ENCODE data around the gene SH3GL2.

DNA sequence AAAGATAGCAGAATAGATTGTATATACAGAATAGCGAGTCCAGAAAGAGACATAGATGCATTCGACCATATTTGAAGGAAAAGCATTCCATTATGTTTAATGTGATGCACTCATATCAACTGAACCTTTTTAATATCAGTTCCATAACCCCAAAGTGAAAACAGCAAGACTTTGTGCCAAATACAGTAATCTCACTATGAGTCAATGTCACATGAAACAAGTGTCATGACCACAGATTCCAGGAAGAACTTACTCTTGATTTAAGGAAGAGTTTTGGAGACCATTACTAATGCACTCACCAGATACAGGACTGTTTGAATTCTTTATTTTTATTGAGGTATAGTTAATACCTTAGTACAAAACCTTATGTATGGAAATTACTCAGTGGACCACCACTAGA lies 220.5 kb downstream of the SH3GL2 start:
- TF ChIP-seq EZH2 (IDR thresholded peaks at IDR 0.05; ENCODE audit: borderline replicate concordance, low read length) = no peak
- TF ChIP-seq, protein P1, sequence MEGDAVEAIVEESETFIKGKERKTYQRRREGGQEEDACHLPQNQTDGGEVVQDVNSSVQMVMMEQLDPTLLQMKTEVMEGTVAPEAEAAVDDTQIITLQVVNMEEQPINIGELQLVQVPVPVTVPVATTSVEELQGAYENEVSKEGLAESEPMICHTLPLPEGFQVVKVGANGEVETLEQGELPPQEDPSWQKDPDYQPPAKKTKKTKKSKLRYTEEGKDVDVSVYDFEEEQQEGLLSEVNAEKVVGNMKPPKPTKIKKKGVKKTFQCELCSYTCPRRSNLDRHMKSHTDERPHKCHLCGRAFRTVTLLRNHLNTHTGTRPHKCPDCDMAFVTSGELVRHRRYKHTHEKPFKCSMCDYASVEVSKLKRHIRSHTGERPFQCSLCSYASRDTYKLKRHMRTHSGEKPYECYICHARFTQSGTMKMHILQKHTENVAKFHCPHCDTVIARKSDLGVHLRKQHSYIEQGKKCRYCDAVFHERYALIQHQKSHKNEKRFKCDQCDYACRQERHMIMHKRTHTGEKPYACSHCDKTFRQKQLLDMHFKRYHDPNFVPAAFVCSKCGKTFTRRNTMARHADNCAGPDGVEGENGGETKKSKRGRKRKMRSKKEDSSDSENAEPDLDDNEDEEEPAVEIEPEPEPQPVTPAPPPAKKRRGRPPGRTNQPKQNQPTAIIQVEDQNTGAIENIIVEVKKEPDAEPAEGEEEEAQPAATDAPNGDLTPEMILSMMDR (conservative IDR thresholded peaks at IDR 0.05 in 1 of 2, IDR thresholded peaks at IDR 0.05 in 1 of 2; ENCODE audit: extremely low read depth in 1 of 2, insufficient read depth in 1 of 2, low read depth in 1 of 2, low read length in 2 of 2) = no peak
